Vagina (tissue), 2 donors: ENCODE measurements around the gene PDE2A.

Experiments
- POLR2A ChIP-seq, 2 donors: fragments of 450-650 bp; IDR thresholded peaks; one replicate each; pipeline ENCODE4 v1.6.1; 2017; ENCODE audit warnings: antibody characterized with exemption in 2 of 2, mild to moderate bottlenecking in 2 of 2, moderate library complexity in 2 of 2
- POLR2AphosphoS5 ChIP-seq, 2 donors: sonication (generic); formaldehyde crosslinking; IDR thresholded peaks; one replicate each; pipeline ENCODE4 v1.9.0; 2017; ENCODE audit warnings: antibody characterized with exemption in 2 of 2, mild to moderate bottlenecking in 2 of 2, low read depth in 1 of 2; ENCODE audit not compliant: insufficient read depth in 1 of 2
- TF ChIP-seq, protein P1 (sequence below), 3 experiments: fragments of 450-650 bp in 2 of 3; fragments of 200-600 bp in 1 of 3; sonication (generic) in 1 of 3; IDR thresholded peaks; one replicate each; pipeline ENCODE4 v1.5.1; 2017 to 2019; ENCODE audit warnings: antibody characterized with exemption in 3 of 3, mild to moderate bottlenecking in 2 of 3, moderate library complexity in 2 of 3

DNA sequence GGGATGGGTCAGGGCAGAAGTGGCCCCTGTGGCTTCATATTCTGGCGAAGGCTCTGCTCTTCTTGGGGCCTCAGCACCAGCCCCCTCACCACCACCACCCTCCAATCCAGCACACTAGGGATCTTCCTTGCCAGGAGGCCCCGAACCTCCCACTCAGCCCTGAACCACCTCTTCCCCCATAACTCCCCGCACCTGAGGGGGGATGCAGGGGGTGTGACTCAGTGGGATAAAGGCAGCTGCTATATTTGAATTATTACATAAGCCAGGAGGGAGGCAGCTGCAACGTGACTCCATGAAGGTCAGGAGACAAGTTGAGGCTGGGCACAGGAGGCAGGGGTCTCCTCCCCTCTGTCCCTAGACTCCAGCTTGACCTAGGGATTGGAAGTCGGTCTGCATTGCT, 5.6 kb upstream of the PDE2A start:
- TF ChIP-seq, protein P1, sequence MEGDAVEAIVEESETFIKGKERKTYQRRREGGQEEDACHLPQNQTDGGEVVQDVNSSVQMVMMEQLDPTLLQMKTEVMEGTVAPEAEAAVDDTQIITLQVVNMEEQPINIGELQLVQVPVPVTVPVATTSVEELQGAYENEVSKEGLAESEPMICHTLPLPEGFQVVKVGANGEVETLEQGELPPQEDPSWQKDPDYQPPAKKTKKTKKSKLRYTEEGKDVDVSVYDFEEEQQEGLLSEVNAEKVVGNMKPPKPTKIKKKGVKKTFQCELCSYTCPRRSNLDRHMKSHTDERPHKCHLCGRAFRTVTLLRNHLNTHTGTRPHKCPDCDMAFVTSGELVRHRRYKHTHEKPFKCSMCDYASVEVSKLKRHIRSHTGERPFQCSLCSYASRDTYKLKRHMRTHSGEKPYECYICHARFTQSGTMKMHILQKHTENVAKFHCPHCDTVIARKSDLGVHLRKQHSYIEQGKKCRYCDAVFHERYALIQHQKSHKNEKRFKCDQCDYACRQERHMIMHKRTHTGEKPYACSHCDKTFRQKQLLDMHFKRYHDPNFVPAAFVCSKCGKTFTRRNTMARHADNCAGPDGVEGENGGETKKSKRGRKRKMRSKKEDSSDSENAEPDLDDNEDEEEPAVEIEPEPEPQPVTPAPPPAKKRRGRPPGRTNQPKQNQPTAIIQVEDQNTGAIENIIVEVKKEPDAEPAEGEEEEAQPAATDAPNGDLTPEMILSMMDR (IDR thresholded peaks at IDR 0.05) = no peak
- TF ChIP-seq POLR2A (IDR thresholded peaks at IDR 0.05) (no peak), POLR2AphosphoS5 (IDR thresholded peaks at IDR 0.05; ENCODE audit: insufficient read depth in 1 of 2, low read depth in 1 of 2) (no peak)
